ENCODE results near the gene SPATA33. TPM values are rescaled to one million over a fixed set of nuclear protein-coding genes. Genes with fewer than 3 reads are reported as not detected.
"Not testable (repeated sequence)": the region's sequence is repeated elsewhere in the genome, so short reads cannot be mapped to it uniquely, and the experiment has no call there.

Gene SPATA33
- total RNA-seq, 2 donors from 2014 or later: 8.3 to 10.1 TPM

- Mint-ChIP-seq H3K4me3 (no peak overlapping the region), H3K36me3 (ENCODE audit: low read depth) (no peaks in the 10 kb centered on the region), H3K4me1 (peaks cover 5% of the 10 kb centered on the region), H3K27ac (no peak overlapping the region), H3K27me3 (peaks cover 16% of the 10 kb centered on the region)
- no peaks in the 10 kb centered on the region for H3K9me3 ChIP-seq (ENCODE audit: control insufficient read depth, low read length, poor library complexity, severe bottlenecking)
- ATAC-seq: no peak
- DNase-seq: no peak
Observed at GRCh38 chr16:89619840-89620239, 37.8 kb upstream of the SPATA33 start.

GRCh38 chr16:89620406-89620841 is 37.2 kb upstream of the SPATA33 start:
- H3K27me3 Mint-ChIP-seq: peaks cover 22% of the 10 kb centered on the region
- H3K9me3 ChIP-seq (ENCODE audit: control insufficient read depth, low read length, poor library complexity, severe bottlenecking): no peaks in the 10 kb centered on the region
- ATAC-seq (no peak), DNase-seq (no peak)
- no peak overlapping the region for H3K27ac Mint-ChIP-seq
- H3K4me3 Mint-ChIP-seq: no peak overlapping the region
- H3K4me1 Mint-ChIP-seq: peaks cover 5% of the 10 kb centered on the region
- no peaks in the 10 kb centered on the region for H3K36me3 Mint-ChIP-seq (ENCODE audit: low read depth)

- H3K9me3 ChIP-seq (ENCODE audit: control insufficient read depth, low read length, poor library complexity, severe bottlenecking): no peaks in the 10 kb centered on the region
- no peak overlapping the region for H3K27ac Mint-ChIP-seq
- no peaks in the 10 kb centered on the region for H3K36me3 Mint-ChIP-seq (ENCODE audit: low read depth)
- no peak for DNase-seq
- no peak for ATAC-seq
- H3K4me3 Mint-ChIP-seq: no peak overlapping the region
- peaks cover 5% of the 10 kb centered on the region for H3K4me1 Mint-ChIP-seq
- H3K27me3 Mint-ChIP-seq: peaks cover 22% of the 10 kb centered on the region
Observed at GRCh38 chr16:89621136-89621697, 36.4 kb upstream of the SPATA33 start.

GRCh38 chr16:89621698-89622409 is 35.8 kb upstream of the SPATA33 start:
- Mint-ChIP-seq H3K27me3 (peaks cover 22% of the 10 kb centered on the region), H3K4me1 (peaks cover 3% of the 10 kb centered on the region), H3K4me3 (no peak overlapping the region), H3K27ac (no peak overlapping the region), H3K36me3 (ENCODE audit: low read depth) (no peaks in the 10 kb centered on the region)
- H3K9me3 ChIP-seq (ENCODE audit: control insufficient read depth, low read length, poor library complexity, severe bottlenecking): no peaks in the 10 kb centered on the region
- no peak for ATAC-seq
- DNase-seq: no peak

- H3K9me3 ChIP-seq (ENCODE audit: control insufficient read depth, low read length, poor library complexity, severe bottlenecking): no peaks in the 10 kb centered on the region
- H3K36me3 Mint-ChIP-seq (ENCODE audit: low read depth): no peaks in the 10 kb centered on the region
- H3K27me3 Mint-ChIP-seq: peaks cover 22% of the 10 kb centered on the region
- DNase-seq (no peak), ATAC-seq (no peak)
- H3K27ac Mint-ChIP-seq: no peak overlapping the region
- no peaks in the 10 kb centered on the region for H3K4me1 Mint-ChIP-seq
- H3K4me3 Mint-ChIP-seq: no peak overlapping the region
Observed at GRCh38 chr16:89623511-89624261, 34.0 kb upstream of the SPATA33 start.

- ATAC-seq: no peak
- Mint-ChIP-seq H3K4me3 (no peak overlapping the region), H3K27me3 (peaks cover 22% of the 10 kb centered on the region), H3K4me1 (no peaks in the 10 kb centered on the region), H3K36me3 (ENCODE audit: low read depth) (no peaks in the 10 kb centered on the region), H3K27ac (no peak overlapping the region)
- H3K9me3 ChIP-seq (ENCODE audit: control insufficient read depth, low read length, poor library complexity, severe bottlenecking): no peaks in the 10 kb centered on the region
- no peak for DNase-seq
Observed at GRCh38 chr16:89624777-89625761, 32.6 kb upstream of the SPATA33 start.

- no peaks in the 10 kb centered on the region for H3K9me3 ChIP-seq (ENCODE audit: control insufficient read depth, low read length, poor library complexity, severe bottlenecking)
- Mint-ChIP-seq H3K4me3 (no peak overlapping the region), H3K27me3 (peaks cover 4% of the 10 kb centered on the region), H3K4me1 (no peaks in the 10 kb centered on the region), H3K27ac (no peak overlapping the region), H3K36me3 (ENCODE audit: low read depth) (no peaks in the 10 kb centered on the region)
- no peak for ATAC-seq
- DNase-seq: no peak
Observed at GRCh38 chr16:89629827-89630610, 27.6 kb upstream of the SPATA33 start.

- H3K27ac Mint-ChIP-seq: no peak overlapping the region
Observed at GRCh38 chr16:89633064-89633631, 24.5 kb upstream of the SPATA33 start.

GRCh38 chr16:89634463-89635385 is 22.9 kb upstream of the SPATA33 start:
- DNase-seq; H3K4me3 Mint-ChIP-seq; H3K4me1 Mint-ChIP-seq; ATAC-seq; H3K27me3 Mint-ChIP-seq; H3K9me3 ChIP-seq (ENCODE audit: control insufficient read depth, low read length, poor library complexity, severe bottlenecking); H3K36me3 Mint-ChIP-seq (ENCODE audit: low read depth); H3K27ac Mint-ChIP-seq: not testable (repeated sequence)

More at GRCh38 chr16:89633064-89633631, 24.5 kb upstream of the SPATA33 start:
- Mint-ChIP-seq H3K4me1 (no peaks in the 10 kb centered on the region), H3K4me3 (no peak overlapping the region), H3K36me3 (ENCODE audit: low read depth) (no peaks in the 10 kb centered on the region), H3K27me3 (no peaks in the 10 kb centered on the region)
- no peak for DNase-seq
- H3K9me3 ChIP-seq (ENCODE audit: control insufficient read depth, low read length, poor library complexity, severe bottlenecking): no peaks in the 10 kb centered on the region
- ATAC-seq: no peak

- H3K9me3 ChIP-seq (ENCODE audit: control insufficient read depth, low read length, poor library complexity, severe bottlenecking): no peaks in the 10 kb centered on the region
- no peaks in the 10 kb centered on the region for H3K36me3 Mint-ChIP-seq (ENCODE audit: low read depth)
- no peak overlapping the region for H3K27ac Mint-ChIP-seq
- DNase-seq: no peak
- ATAC-seq: no peak
- no peak overlapping the region for H3K4me3 Mint-ChIP-seq
- H3K4me1 Mint-ChIP-seq: peaks cover 9% of the 10 kb centered on the region
- H3K27me3 Mint-ChIP-seq: no peaks in the 10 kb centered on the region
Observed at GRCh38 chr16:89636663-89637062, 21.0 kb upstream of the SPATA33 start.

GRCh38 chr16:89637379-89637778 is 20.3 kb upstream of the SPATA33 start:
- Mint-ChIP-seq H3K4me1 (peaks cover 9% of the 10 kb centered on the region), H3K27ac (no peak overlapping the region), H3K4me3 (no peak overlapping the region), H3K36me3 (ENCODE audit: low read depth) (no peaks in the 10 kb centered on the region), H3K27me3 (no peaks in the 10 kb centered on the region)
- ATAC-seq: no peak
- DNase-seq: no peak
- no peaks in the 10 kb centered on the region for H3K9me3 ChIP-seq (ENCODE audit: control insufficient read depth, low read length, poor library complexity, severe bottlenecking)
